Activated CD8-positive, alpha-beta T cell treated with anti-CD3 and anti-CD28 coated beads, Interleukin-2, amount 10 ng/mL, durations not matched to agents 7 days and 5 days (primary cell): Measurements from ENCODE around the gene DHRS7B. TPM values are rescaled to one million over a fixed set of nuclear protein-coding genes. Genes with fewer than 3 reads are reported as not detected.
"Not testable (repeated sequence)": the region's sequence is repeated elsewhere in the genome, so short reads cannot be mapped to it uniquely, and the experiment has no call there.

Experiments used
- ATAC-seq: fragments of 150-1000 bp; cut with Tn5 transposase; one replicate; pipeline ENCODE4 v1.10.0; 2021; ENCODE audit warnings: moderate library complexity
- CTCF ChIA-PET: fragments of 350-600 bp; sonication (Branson Sonifier 250); formaldehyde crosslinking; loops from one replicate; lab custom pipeline; 2021; ENCODE audit warnings: antibody characterized with exemption; lab: Charles Lee
- POLR2A ChIA-PET: fragments of 350-600 bp; sonication (Branson Sonifier 250); formaldehyde crosslinking; loops from one replicate; lab custom pipeline; 2021; ENCODE audit warnings: antibody characterized with exemption; lab: Charles Lee
- DNase-seq: peaks from one replicate; pipeline ENCODE4 v3.0.0-alpha.2; 2020
- H3K27ac Mint-ChIP-seq: one replicate; pipeline ENCODE4 v1.8.0; 2021; ENCODE audit warnings: mild to moderate bottlenecking, mixed read lengths
- H3K27me3 Mint-ChIP-seq: one replicate; pipeline ENCODE4 v1.8.0; 2021; ENCODE audit warnings: low read depth, mixed read lengths
- H3K36me3 Mint-ChIP-seq: one replicate; pipeline ENCODE4 v1.8.0; 2021; ENCODE audit warnings: low read depth, mixed read lengths
- H3K4me1 Mint-ChIP-seq: one replicate; pipeline ENCODE4 v1.8.0; 2021; ENCODE audit warnings: low read depth, mixed read lengths
- H3K4me3 Mint-ChIP-seq: one replicate; pipeline ENCODE4 v1.8.0; 2021; ENCODE audit warnings: mild to moderate bottlenecking, mixed read lengths
- H3K9me3 Mint-ChIP-seq: one replicate; pipeline ENCODE4 v1.8.0; 2022; ENCODE audit warnings: mixed read lengths; ENCODE audit not compliant: insufficient read depth
- total RNA-seq, 2 experiments: library from RNA; stranded (reverse); gene quantifications; one replicate each; pipeline ENCODE4 v1.2.3, GENCODE V29; 2021

DHRS7B gene
- total RNA-seq, 2 experiments from 2014 or later, result 15.1 to 15.2 TPM

GRCh38 chr17:21113716-21114115, 13.0 kb upstream of the DHRS7B start:
- no peak for ATAC-seq
- DNase-seq, result no peak
- Mint-ChIP-seq H3K36me3 (no peaks in the 10 kb centered on the region), H3K27me3 (peaks cover 6% of the 10 kb centered on the region), H3K27ac (no peak overlapping the region), H3K9me3 (no peaks in the 10 kb centered on the region), H3K4me3 (no peak overlapping the region), H3K4me1 (no peaks in the 10 kb centered on the region)
- POLR2A ChIA-PET, result no interaction called here
- CTCF ChIA-PET, result no interaction called here

- H3K4me1 Mint-ChIP-seq, POLR2A ChIA-PET, CTCF ChIA-PET, DNase-seq, H3K27me3 Mint-ChIP-seq, H3K9me3 Mint-ChIP-seq, ATAC-seq, H3K4me3 Mint-ChIP-seq, H3K36me3 Mint-ChIP-seq, H3K27ac Mint-ChIP-seq: not testable (repeated sequence)
These were observed 12.0 kb upstream of the DHRS7B start for GRCh38 chr17:21114791-21115190.

GRCh38 chr17:21119247-21119918, 7.4 kb upstream of the DHRS7B start:
- Mint-ChIP-seq H3K4me3 (no peak overlapping the region), H3K9me3 (no peaks in the 10 kb centered on the region), H3K27ac (no peak overlapping the region), H3K27me3 (peaks cover 8% of the 10 kb centered on the region), H3K4me1 (peaks cover 11% of the 10 kb centered on the region), H3K36me3 (no peaks in the 10 kb centered on the region)
- ChIA-PET POLR2A (no interaction called here), CTCF (interaction anchor here (0.6 to 3.5 kb wide), 38 partner anchors 8 to 396 kb away, joined by 3 to 23 read pairs (median 4); partner anchors contain the start of genes KCNJ12, NATD1 and TMEM11)
- peak; percentile 84 for ATAC-seq
- peak; percentile 81 for DNase-seq

GRCh38 chr17:21119919-21120249, 6.9 kb upstream of the DHRS7B start:
- DNase-seq (no peak), ATAC-seq (no peak)
- POLR2A ChIA-PET, result no interaction called here
- Mint-ChIP-seq H3K36me3 (no peaks in the 10 kb centered on the region), H3K27ac (no peak overlapping the region), H3K9me3 (no peaks in the 10 kb centered on the region), H3K4me1 (peaks cover 14% of the 10 kb centered on the region), H3K4me3 (no peak overlapping the region), H3K27me3 (peaks cover 8% of the 10 kb centered on the region)
- CTCF ChIA-PET, result interaction anchor here (0.7 to 3.5 kb wide), 26 partner anchors 9 to 396 kb away, joined by 3 to 23 read pairs (median 4); partner anchors contain the start of genes KCNJ12, NATD1 and TMEM11

- Mint-ChIP-seq H3K36me3 (no peaks in the 10 kb centered on the region), H3K9me3 (no peaks in the 10 kb centered on the region), H3K4me3 (no peak overlapping the region), H3K27ac (no peak overlapping the region), H3K27me3 (peaks cover 3% of the 10 kb centered on the region), H3K4me1 (peaks cover 40% of the 10 kb centered on the region)
- POLR2A ChIA-PET, result no interaction called here
- DNase-seq (no peak), ATAC-seq (no peak)
- CTCF ChIA-PET, result interaction anchor here (0.7 kb wide), 1 partner anchor 140 kb away, joined by 3 read pairs; no protein-coding TSS in a partner anchor
These were observed 2.7 kb upstream of the DHRS7B start for GRCh38 chr17:21124086-21124485.

- H3K27me3 Mint-ChIP-seq, H3K36me3 Mint-ChIP-seq, H3K4me3 Mint-ChIP-seq, ATAC-seq, H3K9me3 Mint-ChIP-seq, POLR2A ChIA-PET, H3K27ac Mint-ChIP-seq, DNase-seq: not testable (repeated sequence)
- H3K4me1 Mint-ChIP-seq, result peaks cover 37% of the 10 kb centered on the region
- CTCF ChIA-PET, result interaction anchor here (0.7 kb wide), 1 partner anchor 139 kb away, joined by 3 read pairs; no protein-coding TSS in a partner anchor
These were observed 2.2 kb upstream of the DHRS7B start for GRCh38 chr17:21124517-21124916.

- DNase-seq (peak; percentile 76), ATAC-seq (peak; percentile 34)
- H3K27me3 Mint-ChIP-seq, result no peaks in the 10 kb centered on the region
- H3K4me1 Mint-ChIP-seq, result peaks cover 32% of the 10 kb centered on the region
- no peaks in the 10 kb centered on the region for H3K9me3 Mint-ChIP-seq
- H3K27ac Mint-ChIP-seq, result peak overlapping the region; percentile 93
- H3K36me3 Mint-ChIP-seq, result no peaks in the 10 kb centered on the region
- peak overlapping the region; percentile 91 for H3K4me3 Mint-ChIP-seq
- ChIA-PET CTCF (interaction anchor here (0.9 to 1.4 kb wide), 3 partner anchors 27 to 154 kb away, joined by 3 read pairs; no protein-coding TSS in a partner anchor), POLR2A (interaction anchor here (1.3 to 2.2 kb wide), 2 partner anchors 26 to 83 kb away, joined by 4 to 8 read pairs; partner anchors contain the start of gene USP22)
These were observed 902 bp upstream of the DHRS7B start for GRCh38 chr17:21125862-21126261.

- POLR2A ChIA-PET, result interaction anchor here (2.2 kb wide), 1 partner anchor 28 kb away, joined by 8 read pairs; no protein-coding TSS in a partner anchor
- DNase-seq (no peak), ATAC-seq (no peak)
- Mint-ChIP-seq H3K4me1 (peaks cover 32% of the 10 kb centered on the region), H3K27ac (peak overlapping the region; percentile 93), H3K9me3 (no peaks in the 10 kb centered on the region), H3K36me3 (peaks cover 1% of the 10 kb centered on the region), H3K27me3 (no peaks in the 10 kb centered on the region), H3K4me3 (peak overlapping the region; percentile 91)
- CTCF ChIA-PET, result interaction anchor here (1.0 to 3.5 kb wide), 4 partner anchors 9 to 384 kb away, joined by 3 to 21 read pairs (median 4); partner anchors contain the start of gene USP22
These were observed 829 bp downstream of the DHRS7B start for GRCh38 chr17:21127509-21128077.

GRCh38 chr17:21129023-21129681, 2.4 kb downstream of the DHRS7B start:
- ATAC-seq, result no peak
- DNase-seq, result no peak
- ChIA-PET CTCF (interaction anchor here (0.5 to 3.5 kb wide), 7 partner anchors 10 to 382 kb away, joined by 3 to 21 read pairs (median 4); no protein-coding TSS in a partner anchor), POLR2A (interaction anchor here (1.9 kb wide), 1 partner anchor 84 kb away, joined by 4 read pairs; the partner anchor contains the start of gene TMEM11)
- peaks cover 11% of the 10 kb centered on the region for H3K36me3 Mint-ChIP-seq
- H3K4me1 Mint-ChIP-seq, result peaks cover 31% of the 10 kb centered on the region
- H3K9me3 Mint-ChIP-seq, result peaks cover 3% of the 10 kb centered on the region
- H3K27ac Mint-ChIP-seq, result peak overlapping the region; percentile 45
- peak overlapping the region; percentile 41 for H3K4me3 Mint-ChIP-seq
- no peaks in the 10 kb centered on the region for H3K27me3 Mint-ChIP-seq

GRCh38 chr17:21131137-21131536, 4.4 kb downstream of the DHRS7B start:
- H3K27ac Mint-ChIP-seq, result no peak overlapping the region
- ChIA-PET POLR2A (no interaction called here), CTCF (interaction anchor here (1.2 to 1.5 kb wide), 2 partner anchors 9 to 32 kb away, joined by 3 to 4 read pairs; no protein-coding TSS in a partner anchor)
- H3K4me3 Mint-ChIP-seq, result no peak overlapping the region
- H3K27me3 Mint-ChIP-seq, result no peaks in the 10 kb centered on the region
- DNase-seq (no peak), ATAC-seq (no peak)
- H3K36me3 Mint-ChIP-seq, result peaks cover 15% of the 10 kb centered on the region
- peaks cover 14% of the 10 kb centered on the region for H3K4me1 Mint-ChIP-seq
- H3K9me3 Mint-ChIP-seq, result peaks cover 17% of the 10 kb centered on the region

- Mint-ChIP-seq H3K9me3 (peaks cover 17% of the 10 kb centered on the region), H3K36me3 (peaks cover 17% of the 10 kb centered on the region), H3K27ac (no peak overlapping the region), H3K4me3 (no peak overlapping the region), H3K27me3 (no peaks in the 10 kb centered on the region), H3K4me1 (peaks cover 9% of the 10 kb centered on the region)
- POLR2A ChIA-PET, result no interaction called here
- no peak for DNase-seq
- ATAC-seq, result no peak
- CTCF ChIA-PET, result interaction anchor here (1.0 to 1.4 kb wide), 3 partner anchors 11 to 33 kb away, joined by 4 to 5 read pairs (median 4); no protein-coding TSS in a partner anchor
These were observed 5.7 kb downstream of the DHRS7B start for GRCh38 chr17:21132428-21132827.
